ENCODE data around the gene MEIOC. TPM values are rescaled to one million over a fixed set of nuclear protein-coding genes. Genes with fewer than 3 reads are reported as not detected.
"Not testable (repeated sequence)": the region's sequence is repeated elsewhere in the genome, so short reads cannot be mapped to it uniquely, and the experiment has no call there.

MEIOC gene
- polyA plus RNA-seq, 3 donors: 0.09 to 0.15 TPM; not detected in 1

GRCh38 chr17:44688675-44689476 is 32.6 kb downstream of the MEIOC start:
- Mint-ChIP-seq H3K4me1 (peaks cover 25% of the 10 kb centered on the region), H3K27ac (peak overlapping the region; percentile 90 to 96 (median 95)), H3K36me3 (peaks cover 13 to 19% of the 10 kb centered on the region in 2 donors), H3K27me3 (ENCODE audit: low read depth in 3 of 3) (peaks cover 2 to 5% (median 2%) of the 10 kb centered on the region in 3 donors), H3K4me3 (peak overlapping the region; percentile 97), H3K9me3 (no peaks in the 10 kb centered on the region)
- Histone ChIP-seq H3K9me3 (replicated peaks in 1 of 2; ENCODE audit: control insufficient read depth in 1 of 2, insufficient read depth in 1 of 2, low read length in 2 of 2) (no peaks in the 10 kb centered on the region), H4K20me1 (ENCODE audit: insufficient read depth, low read length) (no peaks in the 10 kb centered on the region), H3K36me3 (replicated peaks in 1 of 2; ENCODE audit: control insufficient read depth in 1 of 2, insufficient read depth in 2 of 2, low read length in 2 of 2) (peaks cover 0 to 10% of the 10 kb centered on the region in 2 donors), H2AFZ (ENCODE audit: insufficient read depth, low read depth, low read length, poor library complexity, severe bottlenecking) (peak overlapping the region; percentile 94), H3K4me3 (replicated peaks in 1 of 3; ENCODE audit: low read depth in 2 of 3, low read length in 3 of 3) (peak overlapping the region; percentile 85 to 90 (median 88)), H3K9ac (ENCODE audit: insufficient read depth, low read length, poor library complexity, severe bottlenecking) (peak overlapping the region; percentile 82), H3K79me2 (ENCODE audit: insufficient read depth, low read length) (peaks cover 35% of the 10 kb centered on the region), H3K4me1 (ENCODE audit: control insufficient read depth in 1 of 2, insufficient read depth in 2 of 2, low read length in 2 of 2) (peaks cover 19 to 21% of the 10 kb centered on the region in 2 donors), H3K4me2 (replicated peaks; ENCODE audit: extremely low read depth, low read length, poor library complexity, severe bottlenecking) (peak overlapping the region; percentile 86), H3K27ac (ENCODE audit: low read depth in 1 of 2, low read length in 2 of 2) (peak overlapping the region; percentile 88 to 89), H3K27me3 (ENCODE audit: control insufficient read depth in 2 of 2, insufficient read depth in 2 of 2, low read length in 2 of 2) (no peaks in the 10 kb centered on the region)
- WGBS (ENCODE audit: insufficient coverage): 4% methylated on average over 4 of the region's 13 CpGs
- intact Hi-C loops (cut with micrococcal nuclease): no loop called here
- no peak for DNase-seq
- no peak for TF ChIP-seq CTCF (IDR thresholded peaks at IDR 0.05)

- H3K27me3 ChIP-seq (ENCODE audit: control insufficient read depth in 2 of 2, insufficient read depth in 2 of 2, low read length in 2 of 2): no peaks in the 10 kb centered on the region
- H3K4me1 ChIP-seq (ENCODE audit: control insufficient read depth in 1 of 2, insufficient read depth in 2 of 2, low read length in 2 of 2): peaks cover 16 to 20% of the 10 kb centered on the region in 2 donors
- peak within 1 kb of the TSS; percentile 82 for H3K9ac ChIP-seq (ENCODE audit: insufficient read depth, low read length, poor library complexity, severe bottlenecking)
- intact Hi-C loops (cut with micrococcal nuclease): no loop called here
- H3K4me2 ChIP-seq (replicated peaks; ENCODE audit: extremely low read depth, low read length, poor library complexity, severe bottlenecking): peak within 1 kb of the TSS; percentile 86
- no peaks in the 10 kb centered on the region for H3K9me3 ChIP-seq (replicated peaks in 1 of 2; ENCODE audit: control insufficient read depth in 1 of 2, insufficient read depth in 1 of 2, low read length in 2 of 2)
- peak within 1 kb of the TSS; percentile 88 to 89 for H3K27ac ChIP-seq (ENCODE audit: low read depth in 1 of 2, low read length in 2 of 2)
- peak within 1 kb of the TSS; percentile 97 for H3K4me3 Mint-ChIP-seq
- 0% methylated on average over 45 of the region's 51 CpGs for WGBS (ENCODE audit: insufficient coverage)
- peak within 1 kb of the TSS; percentile 94 for H2AFZ ChIP-seq (ENCODE audit: insufficient read depth, low read depth, low read length, poor library complexity, severe bottlenecking)
- H3K27me3 Mint-ChIP-seq (ENCODE audit: low read depth in 3 of 3): peaks cover 2 to 5% (median 5%) of the 10 kb centered on the region in 3 donors
- H3K4me3 ChIP-seq (replicated peaks in 1 of 3; ENCODE audit: low read depth in 2 of 3, low read length in 3 of 3): peak within 1 kb of the TSS; percentile 85 to 90 (median 88)
- peak within 1 kb of the TSS; percentile 90 to 96 (median 95) for H3K27ac Mint-ChIP-seq
- peaks cover 35% of the 10 kb centered on the region for H3K79me2 ChIP-seq (ENCODE audit: insufficient read depth, low read length)
- peaks cover 0 to 10% of the 10 kb centered on the region in 2 donors for H3K36me3 ChIP-seq (replicated peaks in 1 of 2; ENCODE audit: control insufficient read depth in 1 of 2, insufficient read depth in 2 of 2, low read length in 2 of 2)
- TF ChIP-seq CTCF (IDR thresholded peaks at IDR 0.05): no peak
- H3K36me3 Mint-ChIP-seq: peaks cover 13 to 17% of the 10 kb centered on the region in 2 donors
- no peaks in the 10 kb centered on the region for H3K9me3 Mint-ChIP-seq
- H3K4me1 Mint-ChIP-seq: peaks cover 23% of the 10 kb centered on the region
- no peaks in the 10 kb centered on the region for H4K20me1 ChIP-seq (ENCODE audit: insufficient read depth, low read length)
- DNase-seq: peak; percentile 91 to 97 (median 93)
These were observed 33.4 kb downstream of the MEIOC start, which contains the start of gene CCDC43 for GRCh38 chr17:44689477-44690217. Gene CCDC43 (minus strand): TSS chr17:44689776. CDS start chr17:44689753, 23 bp downstream.

GRCh38 chr17:44690746-44691306 is 34.6 kb downstream of the MEIOC start:
- H3K4me3 ChIP-seq (replicated peaks in 1 of 3; ENCODE audit: low read depth in 2 of 3, low read length in 3 of 3); H3K9me3 ChIP-seq (replicated peaks in 1 of 2; ENCODE audit: control insufficient read depth in 1 of 2, insufficient read depth in 1 of 2, low read length in 2 of 2); H3K27me3 Mint-ChIP-seq (ENCODE audit: low read depth in 3 of 3); intact Hi-C loops (cut with micrococcal nuclease); H4K20me1 ChIP-seq (ENCODE audit: insufficient read depth, low read length); H3K4me2 ChIP-seq (replicated peaks; ENCODE audit: extremely low read depth, low read length, poor library complexity, severe bottlenecking); H3K27me3 ChIP-seq (ENCODE audit: control insufficient read depth in 2 of 2, insufficient read depth in 2 of 2, low read length in 2 of 2); H3K9ac ChIP-seq (ENCODE audit: insufficient read depth, low read length, poor library complexity, severe bottlenecking); H3K9me3 Mint-ChIP-seq; H3K36me3 ChIP-seq (replicated peaks in 1 of 2; ENCODE audit: control insufficient read depth in 1 of 2, insufficient read depth in 2 of 2, low read length in 2 of 2); H3K27ac ChIP-seq (ENCODE audit: low read depth in 1 of 2, low read length in 2 of 2): not testable (repeated sequence)
- peak overlapping the region in 1 of 7 donors; percentile 94 for H3K27ac Mint-ChIP-seq
- 87% methylated on average over 8 of the region's 21 CpGs for WGBS (ENCODE audit: insufficient coverage)
- Histone ChIP-seq H3K79me2 (ENCODE audit: insufficient read depth, low read length) (peaks cover 35% of the 10 kb centered on the region), H3K4me1 (ENCODE audit: control insufficient read depth in 1 of 2, insufficient read depth in 2 of 2, low read length in 2 of 2) (peaks cover 16 to 20% of the 10 kb centered on the region in 2 donors), H2AFZ (ENCODE audit: insufficient read depth, low read depth, low read length, poor library complexity, severe bottlenecking) (peak overlapping the region; percentile 94)
- H3K36me3 Mint-ChIP-seq: peaks cover 8 to 11% of the 10 kb centered on the region in 2 donors
- peak overlapping the region in 1 of 2 donors; percentile 7 for H3K4me3 Mint-ChIP-seq
- DNase-seq: peak in 1 of 3 donors; percentile 19
- peaks cover 23% of the 10 kb centered on the region for H3K4me1 Mint-ChIP-seq
